NT2/D1 (cell line): Measurements from ENCODE around the gene SAMSN1.
"Not testable (repeated sequence)": the region's sequence is repeated elsewhere in the genome, so short reads cannot be mapped to it uniquely, and the experiment has no call there.

Experiments
- DNase-seq: peaks from one replicate; pipeline ENCODE4 v3.0.0-alpha.2; 2011; ENCODE audit warnings: low read depth, low spot score
- H3K27me3 ChIP-seq: 2 replicates; pipeline ENCODE4 v1.6.0; 2011; ENCODE audit warnings: mild to moderate bottlenecking; ENCODE audit not compliant: insufficient read length, insufficient read depth
- H3K36me3 ChIP-seq: 2 replicates; pipeline ENCODE4 v1.6.1; 2011; ENCODE audit warnings: mild to moderate bottlenecking, low read length, mixed read lengths; ENCODE audit not compliant: insufficient read depth, insufficient read length
- H3K4me1 ChIP-seq: 2 replicates; pipeline ENCODE4 v1.5.1; 2011; ENCODE audit not compliant: insufficient read depth, insufficient read length
- H3K4me3 ChIP-seq: 2 replicates; pipeline ENCODE4 v1.5.1; 2011; ENCODE audit warnings: low read depth; ENCODE audit not compliant: insufficient read length
- H3K9ac ChIP-seq: 2 replicates; pipeline ENCODE4 v1.6.0; 2011; ENCODE audit warnings: low read depth; ENCODE audit not compliant: insufficient read length
- H3K9me3 ChIP-seq: 2 replicates; pipeline ENCODE4 v1.5.1; 2011; ENCODE audit warnings: mild to moderate bottlenecking, low read length; ENCODE audit not compliant: insufficient read depth
- SUZ12 ChIP-seq: IDR thresholded peaks from 2 replicates; pipeline ENCODE4 v1.6.1; 2011; ENCODE audit not compliant: insufficient read length, insufficient read depth; ENCODE audit errors: extremely low read depth
- YY1 ChIP-seq: IDR thresholded peaks from 2 replicates; pipeline ENCODE4 v1.6.1; 2011; ENCODE audit not compliant: insufficient read length, insufficient read depth
- ZNF274 ChIP-seq: IDR thresholded peaks from 2 replicates; pipeline ENCODE4 v1.6.1; 2011; ENCODE audit warnings: mild to moderate bottlenecking, low read depth, low read length

The SAMSN1 gene

GRCh38 chr21:14550135-14550534 lies 4.0 kb upstream of the SAMSN1 start:
- no peak overlapping the region for H3K4me3 ChIP-seq
- H3K4me1 ChIP-seq = no peaks in the 10 kb centered on the region
- DNase-seq = no peak
- no peak overlapping the region for H3K9ac ChIP-seq
- no peaks in the 10 kb centered on the region for H3K36me3 ChIP-seq
- H3K9me3 ChIP-seq = no peaks in the 10 kb centered on the region
- H3K27me3 ChIP-seq = no peaks in the 10 kb centered on the region
- TF ChIP-seq ZNF274 (no peak), SUZ12 (no peak), YY1 (no peak)

GRCh38 chr21:14548779-14549178 lies 2.7 kb upstream of the SAMSN1 start:
- TF ChIP-seq SUZ12 = no peak
- no peaks in the 10 kb centered on the region for H3K27me3 ChIP-seq
- H3K9me3 ChIP-seq = no peaks in the 10 kb centered on the region
- H3K36me3 ChIP-seq = no peaks in the 10 kb centered on the region
- no peak overlapping the region for H3K4me3 ChIP-seq
- H3K4me1 ChIP-seq = no peaks in the 10 kb centered on the region
- no peak overlapping the region for H3K9ac ChIP-seq
- DNase-seq = no peak

- Histone ChIP-seq H3K4me1 (no peaks in the 10 kb centered on the region), H3K9ac (no peak overlapping the region), H3K4me3 (no peak overlapping the region), H3K27me3 (no peaks in the 10 kb centered on the region), H3K36me3 (no peaks in the 10 kb centered on the region), H3K9me3 (no peaks in the 10 kb centered on the region)
- no peak for DNase-seq
- TF ChIP-seq ZNF274 = no peak
- TF ChIP-seq SUZ12 = no peak
- TF ChIP-seq YY1 = no peak
Observed at GRCh38 chr21:14547834-14548513, 1.9 kb upstream of the SAMSN1 start.

- H3K9ac ChIP-seq = not testable (repeated sequence)
Observed at GRCh38 chr21:14546719-14547118, 604 bp upstream of the SAMSN1 start.

GRCh38 chr21:14543983-14544382 lies 2.1 kb downstream of the SAMSN1 start:
- no peaks in the 10 kb centered on the region for H3K9me3 ChIP-seq
- no peak for DNase-seq
- no peaks in the 10 kb centered on the region for H3K4me1 ChIP-seq
- no peak for TF ChIP-seq SUZ12
- no peak for TF ChIP-seq ZNF274
- no peak for TF ChIP-seq YY1
- no peaks in the 10 kb centered on the region for H3K27me3 ChIP-seq
- no peak overlapping the region for H3K9ac ChIP-seq
- no peaks in the 10 kb centered on the region for H3K36me3 ChIP-seq
- H3K4me3 ChIP-seq = no peak overlapping the region

More at GRCh38 chr21:14546719-14547118, 604 bp upstream of the SAMSN1 start:
- H3K27me3 ChIP-seq, H3K36me3 ChIP-seq, H3K9me3 ChIP-seq, H3K4me1 ChIP-seq, H3K4me3 ChIP-seq, DNase-seq: not testable (repeated sequence)

GRCh38 chr21:14542638-14543037 lies 3.5 kb downstream of the SAMSN1 start:
- TF ChIP-seq SUZ12 (no peak), ZNF274 (no peak), YY1 (no peak)
- Histone ChIP-seq H3K4me1 (no peaks in the 10 kb centered on the region), H3K27me3 (no peaks in the 10 kb centered on the region), H3K9me3 (no peaks in the 10 kb centered on the region), H3K4me3 (no peak overlapping the region), H3K9ac (no peak overlapping the region), H3K36me3 (no peaks in the 10 kb centered on the region)
- DNase-seq = no peak

- no peak for DNase-seq
- Histone ChIP-seq H3K9ac (no peak overlapping the region), H3K27me3 (no peaks in the 10 kb centered on the region), H3K4me1 (no peaks in the 10 kb centered on the region), H3K36me3 (no peaks in the 10 kb centered on the region), H3K9me3 (no peaks in the 10 kb centered on the region), H3K4me3 (no peak overlapping the region)
- TF ChIP-seq ZNF274 = no peak
- TF ChIP-seq YY1 = no peak
- no peak for TF ChIP-seq SUZ12
Observed at GRCh38 chr21:14541841-14542490, 4.1 kb downstream of the SAMSN1 start.

- Histone ChIP-seq H3K4me1 (no peaks in the 10 kb centered on the region), H3K9me3 (peaks cover 14% of the 10 kb centered on the region; the same call in 1 of the 2 replicates), H3K27me3 (no peaks in the 10 kb centered on the region), H3K36me3 (no peaks in the 10 kb centered on the region), H3K4me3 (no peak overlapping the region), H3K9ac (no peak overlapping the region)
- TF ChIP-seq SUZ12 = no peak
- no peak for TF ChIP-seq ZNF274
- no peak for TF ChIP-seq YY1
- no peak for DNase-seq
Observed at GRCh38 chr21:14538483-14538882, 7.6 kb downstream of the SAMSN1 start.
